Fibroblast of the aortic adventitia (primary cell): Measurements from ENCODE around the gene CLNS1A. TPM values are rescaled to one million over a fixed set of nuclear protein-coding genes. Genes with fewer than 3 reads are reported as not detected.

Source experiments
- DNase-seq: peaks from one replicate; pipeline ENCODE4 v3.0.0-alpha.2; 2010; ENCODE audit warnings: low read depth
- H3K4me3 ChIP-seq: 2 replicates; pipeline ENCODE4 v1.5.1; 2011; ENCODE audit warnings: low read depth, mild to moderate bottlenecking, control low read depth, low read length, moderate library complexity
- CTCF ChIP-seq: IDR thresholded peaks from 2 replicates; pipeline ENCODE4 v1.5.1; 2011; ENCODE audit warnings: mild to moderate bottlenecking, low read length, control low read depth, inconsistent platforms; ENCODE audit not compliant: insufficient read depth
- total RNA-seq: library from RNA; depleted of rRNA; stranded (reverse); fragments of >200 nt; gene quantifications from 2 replicates; pipeline ENCODE4 v1.2.3, GENCODE V29; 2012; ENCODE audit warnings: low replicate concordance

The CLNS1A gene
- total RNA-seq = 116 and 419 TPM in 2 replicates

DNA sequence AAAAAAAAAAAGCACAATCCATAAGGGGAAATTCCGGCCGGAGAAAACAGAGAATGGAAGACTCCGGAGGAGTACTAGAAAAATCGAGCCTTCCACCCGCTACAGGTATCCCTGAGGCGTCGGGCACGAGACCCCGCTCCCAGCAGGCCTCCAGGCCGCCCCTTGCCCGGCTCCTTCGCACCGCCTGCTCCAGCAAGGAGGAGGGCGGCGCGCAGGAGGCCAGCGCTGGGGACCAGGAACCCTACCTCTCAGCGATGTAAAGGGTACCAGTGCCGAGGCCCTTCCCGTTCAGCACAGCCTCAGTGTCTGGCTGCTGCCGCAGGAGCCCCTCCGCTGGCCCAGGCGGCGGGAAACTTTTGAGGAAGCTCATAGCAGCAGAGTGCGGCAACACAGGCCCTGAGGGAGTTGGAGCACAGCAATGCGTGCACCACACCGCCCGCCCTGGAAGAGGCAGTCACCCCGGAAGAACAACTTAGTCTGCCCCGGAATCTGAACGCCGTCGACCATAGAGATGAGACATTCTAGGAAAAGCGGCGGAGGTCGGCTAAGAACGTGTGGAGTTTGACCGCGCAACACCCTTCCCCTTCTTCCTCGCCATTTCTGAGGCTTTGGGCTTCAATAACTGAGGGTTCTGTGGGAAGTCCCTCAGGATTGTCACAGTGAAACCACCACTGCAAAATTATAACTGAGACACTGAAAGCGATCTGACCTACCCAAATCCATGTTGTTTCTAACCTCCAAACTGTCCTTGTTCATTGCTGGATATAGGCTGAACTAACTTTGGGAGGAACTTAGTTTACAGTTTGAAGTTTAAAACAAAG is at the start of gene CLNS1A:
TSS of gene CLNS1A (minus strand) at position 450 of the 821 bp plus-strand sequence. CDS start at position 370, 80 bp downstream.
- TF ChIP-seq CTCF = no peak
- peak within 1 kb of the TSS; percentile 96 for H3K4me3 ChIP-seq
- DNase-seq = peak; percentile 90

- no peak overlapping the region for H3K4me3 ChIP-seq
- no peak for TF ChIP-seq CTCF
- DNase-seq = no peak
These were observed 49.5 kb upstream of the CLNS1A start for GRCh38 chr11:77687088-77687487.

DNA sequence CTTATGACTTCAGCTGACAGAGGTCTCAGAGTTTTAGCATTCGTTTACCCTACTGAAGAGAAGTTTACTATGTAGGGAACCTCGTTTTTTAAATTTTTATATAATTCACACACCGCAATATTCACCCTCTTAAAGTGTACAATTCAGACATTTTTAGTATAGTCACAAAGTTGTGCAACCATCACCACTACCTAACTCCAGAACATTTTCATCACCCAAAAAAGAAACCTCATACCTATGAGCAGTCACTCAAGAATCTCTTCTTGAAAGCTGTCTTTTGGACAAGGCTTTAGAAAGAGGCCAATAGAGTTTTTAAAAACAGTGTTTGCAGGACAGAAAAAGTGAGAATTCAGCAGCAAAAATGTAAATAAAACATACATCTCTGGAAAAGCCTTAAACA is 39.5 kb upstream of the CLNS1A start:
- H3K4me3 ChIP-seq = no peak overlapping the region
- DNase-seq = no peak
- no peak for TF ChIP-seq CTCF

DNA sequence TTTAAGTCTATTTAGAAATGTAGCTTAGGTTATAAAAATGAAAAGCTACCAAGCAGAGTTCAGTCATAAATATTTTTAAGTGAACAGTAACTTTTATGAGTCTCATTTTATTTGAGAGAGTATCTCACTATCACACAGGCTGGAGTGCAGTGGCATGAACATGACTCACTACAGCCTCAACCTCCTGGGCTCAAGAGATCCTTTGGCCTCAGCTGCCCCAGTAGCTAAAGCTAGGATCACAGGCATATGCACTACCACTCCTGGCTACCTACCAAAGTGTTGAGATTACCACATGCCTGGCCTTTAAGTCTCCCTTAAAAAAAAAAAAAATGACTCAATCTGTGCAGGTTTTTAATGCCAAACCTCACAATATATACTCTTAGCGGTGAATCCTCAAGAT is 34.7 kb upstream of the CLNS1A start:
- TF ChIP-seq CTCF = no peak
- H3K4me3 ChIP-seq = no peak overlapping the region
- DNase-seq = peak; percentile 95

DNA sequence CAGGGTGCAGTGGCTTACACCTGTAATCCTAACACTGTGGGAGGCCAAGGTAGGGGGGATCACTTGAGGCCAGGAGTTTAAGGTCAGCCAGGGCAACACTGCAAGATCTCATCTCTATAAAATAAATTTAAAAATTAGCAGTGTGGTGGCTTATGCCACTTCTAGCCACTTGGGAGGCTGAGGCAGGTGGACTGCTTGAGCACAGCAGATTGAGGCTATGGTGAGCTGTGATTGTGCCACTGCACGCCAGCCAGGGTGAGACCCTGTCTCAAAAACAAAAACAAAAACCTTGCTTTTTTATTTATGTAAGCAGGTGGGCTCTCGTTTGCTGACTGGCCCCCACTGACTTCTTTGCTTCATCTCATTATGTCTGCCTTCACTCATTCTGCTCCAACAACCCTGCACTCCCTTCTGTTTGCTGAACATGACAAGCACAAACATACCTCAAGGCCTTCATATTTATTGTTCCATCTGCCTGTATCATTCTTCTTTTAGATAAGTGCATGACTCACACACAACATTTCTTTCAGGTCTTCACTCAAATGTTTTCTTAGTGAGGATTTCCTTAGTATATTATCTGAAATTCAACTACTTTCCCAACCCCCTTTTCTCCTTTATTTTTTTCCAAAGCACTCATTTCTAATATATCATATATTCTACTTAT is 32.4 kb upstream of the CLNS1A start:
- no peak overlapping the region for H3K4me3 ChIP-seq
- no peak for TF ChIP-seq CTCF
- DNase-seq = peak; percentile 17

GRCh38 chr11:77668760-77669159 is 31.2 kb upstream of the CLNS1A start:
- no peak for TF ChIP-seq CTCF
- DNase-seq = no peak
- H3K4me3 ChIP-seq = no peak overlapping the region
